Dendritic cell treated with granulocyte-macrophage colony-stimulating factor and Interleukin-4, amounts not matched to agents 40 ng/mL and 50 ng/mL, for 4 days (primary cell): ENCODE data around the gene PLEKHG5.
A peak's percentile ranks its signal among the peaks of the same experiment; 100 is the strongest.

Experiments used
- H3K27ac Mint-ChIP-seq: one replicate; pipeline ENCODE4 v1.8.0; 2022; ENCODE audit warnings: mild to moderate bottlenecking, mixed read lengths
- H3K27me3 Mint-ChIP-seq: one replicate; pipeline ENCODE4 v1.8.0; 2022; ENCODE audit warnings: mild to moderate bottlenecking, mixed read lengths
- H3K36me3 Mint-ChIP-seq: one replicate; pipeline ENCODE4 v1.8.0; 2022; ENCODE audit warnings: low read depth, mixed read lengths
- H3K4me1 Mint-ChIP-seq: one replicate; pipeline ENCODE4 v1.8.0; 2022; ENCODE audit warnings: low read depth, mixed read lengths
- H3K4me3 Mint-ChIP-seq: one replicate; pipeline ENCODE4 v1.8.0; 2022; ENCODE audit warnings: mild to moderate bottlenecking, moderate library complexity, mixed read lengths
- H3K9me3 Mint-ChIP-seq: one replicate; pipeline ENCODE4 v1.8.0; 2022; ENCODE audit warnings: mixed read lengths
- intact Hi-C: fragments of 100-400 bp; cut with micrococcal nuclease; formaldehyde crosslinking; loops from one replicate; pipeline ENCODE4 v1.15.0; 2022

Gene PLEKHG5

DNA sequence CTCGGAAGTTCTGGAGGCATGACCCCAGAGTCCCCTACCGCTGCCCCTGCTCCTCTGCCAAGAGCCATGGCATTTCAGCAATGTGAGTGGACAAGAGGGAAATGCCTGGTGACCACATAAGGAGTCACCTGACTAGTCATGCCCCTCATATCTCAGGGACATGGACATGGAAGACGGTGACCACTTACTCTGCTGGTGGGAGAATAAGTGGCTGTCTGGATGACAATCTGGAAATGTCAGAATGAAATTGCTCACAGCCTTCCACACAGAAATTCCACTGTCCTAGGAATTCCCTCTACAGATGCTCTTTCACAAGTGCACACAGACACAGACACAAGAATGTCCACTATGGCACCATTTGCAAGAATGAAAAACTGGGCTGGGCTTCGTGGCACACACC lies 24.3 kb upstream of the PLEKHG5 start:
- no peaks in the 10 kb centered on the region for H3K4me1 Mint-ChIP-seq
- intact Hi-C loops = no loop called here
- H3K36me3 Mint-ChIP-seq = peaks cover 2% of the 10 kb centered on the region
- no peak overlapping the region for H3K27ac Mint-ChIP-seq
- peaks cover 10% of the 10 kb centered on the region for H3K27me3 Mint-ChIP-seq
- H3K9me3 Mint-ChIP-seq = no peaks in the 10 kb centered on the region
- no peak overlapping the region for H3K4me3 Mint-ChIP-seq

DNA sequence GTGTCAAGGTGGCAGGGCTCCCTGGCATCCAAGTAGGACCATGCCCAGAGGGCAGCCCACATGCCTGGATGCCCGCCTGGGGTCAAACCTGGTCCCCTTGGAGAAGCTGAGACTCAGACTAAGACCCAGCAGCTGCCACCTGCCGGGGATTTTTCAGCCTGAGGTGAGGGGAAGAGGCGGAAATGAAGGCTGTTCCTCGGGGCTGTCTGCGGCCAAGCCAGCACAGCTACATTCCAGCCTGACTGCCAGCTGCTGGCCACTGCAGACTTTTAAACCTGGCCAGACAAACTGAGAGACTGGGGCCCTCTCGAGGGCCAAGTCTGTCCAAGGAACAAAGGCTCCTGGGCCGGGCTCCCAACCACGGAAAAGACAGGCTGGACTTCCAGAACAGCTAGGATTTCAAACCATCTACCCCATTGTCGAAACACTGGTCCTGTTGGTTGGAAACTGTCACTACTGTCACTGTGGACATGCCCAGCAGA lies 21.9 kb upstream of the PLEKHG5 start:
- Mint-ChIP-seq H3K27ac (no peak overlapping the region), H3K4me1 (peaks cover 22% of the 10 kb centered on the region), H3K9me3 (no peaks in the 10 kb centered on the region), H3K4me3 (no peak overlapping the region), H3K27me3 (peaks cover 14% of the 10 kb centered on the region), H3K36me3 (no peaks in the 10 kb centered on the region)
- intact Hi-C loops = no loop called here

DNA sequence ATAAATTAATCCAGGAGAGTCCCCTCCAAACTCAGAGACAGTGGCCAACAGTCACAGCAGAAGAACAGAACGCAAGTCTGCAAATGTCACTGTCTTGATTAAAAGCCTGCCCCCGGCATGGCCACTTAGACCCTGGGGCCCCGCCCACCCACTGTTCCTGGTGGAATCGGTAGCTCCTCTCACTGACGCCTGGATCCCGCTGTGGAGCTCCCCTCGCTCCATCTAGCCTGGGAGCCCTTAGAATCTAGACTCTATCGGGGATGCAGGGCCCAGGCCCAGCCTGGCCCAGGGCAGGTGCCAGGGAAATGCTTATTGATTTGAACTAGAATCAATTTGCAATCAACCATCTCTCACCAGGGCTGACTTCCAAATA lies 21.4 kb upstream of the PLEKHG5 start:
- Mint-ChIP-seq H3K4me3 (no peak overlapping the region), H3K4me1 (peaks cover 26% of the 10 kb centered on the region), H3K27me3 (peaks cover 14% of the 10 kb centered on the region), H3K27ac (no peak overlapping the region), H3K36me3 (no peaks in the 10 kb centered on the region), H3K9me3 (no peaks in the 10 kb centered on the region)
- intact Hi-C loops = no loop called here

DNA sequence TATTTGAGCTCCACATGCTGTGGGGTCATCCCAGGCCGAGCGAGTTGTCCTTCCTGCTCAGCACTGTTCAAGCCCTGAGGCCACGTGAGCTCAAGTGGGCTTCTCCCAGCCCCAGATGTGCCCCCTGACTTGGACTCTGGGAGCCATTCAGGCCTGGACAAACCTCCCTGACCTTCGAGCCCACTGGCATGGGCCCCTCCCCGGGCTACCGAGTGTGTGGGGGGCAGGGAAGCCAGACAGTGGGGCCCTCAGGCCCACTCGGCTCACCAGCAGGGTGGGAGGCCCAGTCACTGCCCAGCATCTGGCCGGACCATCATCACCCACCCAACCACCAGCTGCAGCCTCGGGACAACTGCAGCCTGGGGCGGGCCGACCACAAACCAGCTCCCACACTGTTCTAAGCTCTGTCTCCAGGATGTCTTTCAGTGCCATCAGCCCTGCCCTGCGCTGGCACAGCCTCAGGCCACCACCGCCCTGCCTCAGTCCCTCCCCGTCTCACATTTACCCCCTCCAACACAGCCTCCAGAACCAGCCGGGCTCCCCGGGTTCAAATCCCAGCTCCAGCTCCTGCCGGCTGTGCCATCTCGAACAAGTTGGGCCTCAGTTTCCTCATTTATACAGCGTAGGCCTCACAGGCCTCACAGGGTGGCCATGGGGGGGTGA lies 20.9 kb upstream of the PLEKHG5 start:
- Mint-ChIP-seq H3K27me3 (peaks cover 14% of the 10 kb centered on the region), H3K4me3 (no peak overlapping the region), H3K27ac (no peak overlapping the region), H3K4me1 (peaks cover 32% of the 10 kb centered on the region), H3K9me3 (no peaks in the 10 kb centered on the region), H3K36me3 (no peaks in the 10 kb centered on the region)
- intact Hi-C loops = no loop called here

DNA sequence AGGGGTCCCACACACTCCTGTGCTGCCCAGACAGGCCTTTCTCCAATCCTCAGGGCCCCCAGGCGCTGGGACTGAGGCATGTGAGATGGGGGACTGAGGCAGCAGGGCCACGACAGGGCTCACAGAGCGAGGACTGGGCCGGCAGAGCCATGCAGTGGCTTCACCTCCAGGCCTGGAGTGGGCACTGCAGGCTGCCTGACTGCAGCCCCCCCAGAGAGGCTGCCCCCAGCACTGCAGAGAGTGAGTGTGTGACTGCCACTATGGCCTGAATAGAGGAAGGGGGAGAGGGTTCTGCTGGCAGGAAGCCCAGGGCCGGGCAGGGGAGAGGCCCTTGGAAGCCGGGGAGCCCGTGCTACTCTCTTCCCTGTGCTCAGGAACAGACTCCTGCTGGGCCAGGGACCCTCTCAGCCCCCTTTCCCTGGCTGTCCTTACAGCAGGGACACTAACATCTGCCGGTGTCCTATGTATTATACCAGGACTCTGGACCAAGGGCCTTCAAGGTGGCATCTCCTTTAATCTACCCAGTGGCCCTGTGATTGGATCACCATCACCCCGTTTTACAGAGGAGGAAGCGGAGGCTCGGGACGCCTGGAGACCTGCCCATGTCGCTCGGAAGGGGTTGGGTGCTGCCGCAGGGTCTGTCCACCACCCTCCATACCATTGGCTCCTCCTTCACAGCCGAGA lies 20.2 kb upstream of the PLEKHG5 start:
- H3K27me3 Mint-ChIP-seq = peaks cover 14% of the 10 kb centered on the region
- intact Hi-C loops = no loop called here
- H3K9me3 Mint-ChIP-seq = no peaks in the 10 kb centered on the region
- no peaks in the 10 kb centered on the region for H3K36me3 Mint-ChIP-seq
- peaks cover 38% of the 10 kb centered on the region for H3K4me1 Mint-ChIP-seq
- H3K4me3 Mint-ChIP-seq = no peak overlapping the region
- no peak overlapping the region for H3K27ac Mint-ChIP-seq

DNA sequence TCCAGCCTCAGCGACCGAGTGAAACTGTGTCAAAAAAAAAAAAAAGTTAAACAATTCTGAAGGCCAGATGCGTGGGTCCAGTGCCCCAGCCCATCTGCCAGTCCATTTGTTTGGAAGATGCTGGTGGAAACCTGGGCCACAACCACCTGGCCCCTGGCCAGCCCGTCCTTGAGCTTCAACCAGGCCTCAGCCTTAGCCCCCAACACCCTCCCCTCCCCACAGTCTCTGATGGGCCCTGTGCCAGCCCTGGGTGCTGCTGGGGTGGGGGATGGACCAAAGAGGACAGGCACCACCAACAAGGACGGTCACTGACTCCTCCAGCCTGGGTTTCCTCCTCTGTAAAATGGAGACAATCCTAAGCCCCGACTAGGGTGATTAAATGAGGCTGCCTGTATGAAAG lies 19.6 kb upstream of the PLEKHG5 start:
- H3K9me3 Mint-ChIP-seq = no peaks in the 10 kb centered on the region

DNA sequence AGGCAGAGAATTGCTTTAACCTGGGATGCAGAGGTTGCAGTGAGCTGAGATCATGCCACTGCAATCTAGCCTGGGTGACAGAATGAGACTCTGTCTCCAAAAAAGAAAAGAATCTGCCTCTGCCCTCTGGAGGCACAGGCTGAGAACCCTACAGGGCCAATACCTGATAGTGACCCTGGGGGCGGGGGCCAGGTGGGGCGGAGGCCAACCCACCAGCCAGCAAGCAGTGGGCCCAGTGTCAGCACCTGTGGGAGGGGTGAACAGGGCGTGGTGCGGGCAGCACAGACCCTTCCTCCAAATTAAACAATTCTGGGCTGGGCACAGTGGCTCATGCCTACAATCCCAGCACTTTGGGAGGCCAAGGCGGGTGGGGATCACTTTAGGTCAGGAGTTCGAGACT lies 19.0 kb upstream of the PLEKHG5 start:
- Mint-ChIP-seq H3K27me3 (peaks cover 18% of the 10 kb centered on the region), H3K4me3 (no peak overlapping the region)

More for the DNA sequence above, 19.6 kb upstream of the PLEKHG5 start:
- Mint-ChIP-seq H3K4me1 (peaks cover 44% of the 10 kb centered on the region), H3K36me3 (no peaks in the 10 kb centered on the region), H3K4me3 (no peak overlapping the region), H3K27ac (no peak overlapping the region), H3K27me3 (peaks cover 14% of the 10 kb centered on the region)
- intact Hi-C loops = no loop called here

DNA sequence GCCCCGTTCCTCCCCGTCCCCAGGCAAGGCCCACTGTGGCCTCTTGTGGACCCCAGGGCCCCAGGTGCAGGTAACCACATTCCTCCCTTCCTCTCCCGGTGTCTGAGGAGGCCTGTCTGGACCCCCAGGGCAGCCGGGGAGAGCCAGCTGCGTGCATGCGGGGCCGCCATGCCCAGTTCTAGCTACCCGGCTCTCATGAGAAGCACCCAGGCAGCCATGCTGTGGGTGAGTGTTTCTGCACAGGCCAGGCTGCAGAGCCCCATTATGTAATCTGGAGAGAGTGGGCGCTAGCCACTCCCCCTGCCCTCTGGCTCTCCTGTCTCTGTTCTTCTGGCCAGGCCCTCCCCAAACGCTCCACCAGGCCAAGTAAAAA lies 18.4 kb upstream of the PLEKHG5 start:
- H3K27me3 Mint-ChIP-seq = peaks cover 22% of the 10 kb centered on the region
- H3K36me3 Mint-ChIP-seq = no peaks in the 10 kb centered on the region
- peaks cover 50% of the 10 kb centered on the region for H3K4me1 Mint-ChIP-seq
- intact Hi-C loops = no loop called here
- no peak overlapping the region for H3K4me3 Mint-ChIP-seq
- no peaks in the 10 kb centered on the region for H3K9me3 Mint-ChIP-seq
- peak overlapping the region; percentile 45 for H3K27ac Mint-ChIP-seq

More for the DNA sequence above, 19.0 kb upstream of the PLEKHG5 start:
- peaks cover 47% of the 10 kb centered on the region for H3K4me1 Mint-ChIP-seq
- no peaks in the 10 kb centered on the region for H3K36me3 Mint-ChIP-seq
- no peaks in the 10 kb centered on the region for H3K9me3 Mint-ChIP-seq
- intact Hi-C loops = no loop called here
- H3K27ac Mint-ChIP-seq = no peak overlapping the region

DNA sequence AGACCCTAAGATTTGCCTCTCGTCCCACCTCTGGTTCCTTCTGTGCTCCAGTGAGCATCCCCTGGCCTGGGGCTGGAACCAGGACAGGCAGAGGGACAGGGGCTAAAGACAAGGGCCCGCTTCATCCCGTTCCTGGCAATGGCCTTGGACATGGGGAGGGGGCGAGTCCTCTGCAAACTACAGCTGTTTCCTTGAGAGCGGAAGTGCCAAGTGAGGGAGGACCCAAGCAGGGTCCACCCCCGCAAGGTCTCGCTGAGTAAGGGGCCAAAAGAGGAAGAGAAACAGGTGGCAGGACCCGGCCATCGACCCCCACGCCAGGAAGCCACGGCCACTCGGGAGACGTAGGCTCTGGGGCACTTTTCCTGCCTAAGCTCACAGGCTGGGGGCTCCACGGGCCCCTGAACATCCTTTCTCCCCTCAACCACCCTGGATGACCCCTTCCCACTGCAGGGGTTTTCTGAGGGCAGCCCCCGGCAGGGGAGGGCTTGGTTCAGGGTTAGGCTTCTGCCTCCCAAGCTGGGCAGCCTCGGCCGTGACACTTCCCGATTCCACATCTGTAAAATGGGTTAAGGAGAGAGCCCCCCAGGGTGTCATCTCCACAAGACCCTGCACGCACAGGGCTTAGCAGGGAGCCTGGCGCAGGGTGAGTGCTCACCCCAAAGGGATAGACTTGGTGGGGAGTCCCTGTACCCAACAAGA lies 17.9 kb upstream of the PLEKHG5 start:
- H3K9me3 Mint-ChIP-seq = no peaks in the 10 kb centered on the region
- H3K27ac Mint-ChIP-seq = peak overlapping the region; percentile 45
- intact Hi-C loops = no loop called here
- H3K4me3 Mint-ChIP-seq = no peak overlapping the region
- H3K36me3 Mint-ChIP-seq = no peaks in the 10 kb centered on the region
- H3K4me1 Mint-ChIP-seq = peaks cover 55% of the 10 kb centered on the region
- peaks cover 27% of the 10 kb centered on the region for H3K27me3 Mint-ChIP-seq

DNA sequence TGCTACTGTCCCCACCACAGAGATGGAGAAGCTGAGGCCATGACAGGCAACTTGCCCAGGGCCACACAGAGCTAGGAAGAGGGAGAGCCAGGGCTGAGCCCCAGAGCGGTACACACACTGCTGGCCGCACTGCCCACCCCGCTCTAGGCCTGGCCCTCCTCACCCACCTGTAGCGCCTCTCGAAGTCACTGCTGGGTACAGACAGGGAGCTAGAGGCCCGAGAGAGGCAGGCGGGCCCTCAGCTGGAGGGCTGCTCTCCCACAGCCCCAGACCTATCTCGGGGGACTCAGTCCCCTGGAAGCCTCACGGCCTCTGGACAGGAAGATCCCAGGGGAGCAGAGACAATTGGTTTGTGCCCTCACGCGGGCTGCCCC lies 17.3 kb upstream of the PLEKHG5 start:
- no peak overlapping the region for H3K27ac Mint-ChIP-seq
- no peak overlapping the region for H3K4me3 Mint-ChIP-seq
- H3K27me3 Mint-ChIP-seq = peaks cover 28% of the 10 kb centered on the region
- no peaks in the 10 kb centered on the region for H3K36me3 Mint-ChIP-seq
- intact Hi-C loops = no loop called here
- H3K4me1 Mint-ChIP-seq = peaks cover 61% of the 10 kb centered on the region
- no peaks in the 10 kb centered on the region for H3K9me3 Mint-ChIP-seq

DNA sequence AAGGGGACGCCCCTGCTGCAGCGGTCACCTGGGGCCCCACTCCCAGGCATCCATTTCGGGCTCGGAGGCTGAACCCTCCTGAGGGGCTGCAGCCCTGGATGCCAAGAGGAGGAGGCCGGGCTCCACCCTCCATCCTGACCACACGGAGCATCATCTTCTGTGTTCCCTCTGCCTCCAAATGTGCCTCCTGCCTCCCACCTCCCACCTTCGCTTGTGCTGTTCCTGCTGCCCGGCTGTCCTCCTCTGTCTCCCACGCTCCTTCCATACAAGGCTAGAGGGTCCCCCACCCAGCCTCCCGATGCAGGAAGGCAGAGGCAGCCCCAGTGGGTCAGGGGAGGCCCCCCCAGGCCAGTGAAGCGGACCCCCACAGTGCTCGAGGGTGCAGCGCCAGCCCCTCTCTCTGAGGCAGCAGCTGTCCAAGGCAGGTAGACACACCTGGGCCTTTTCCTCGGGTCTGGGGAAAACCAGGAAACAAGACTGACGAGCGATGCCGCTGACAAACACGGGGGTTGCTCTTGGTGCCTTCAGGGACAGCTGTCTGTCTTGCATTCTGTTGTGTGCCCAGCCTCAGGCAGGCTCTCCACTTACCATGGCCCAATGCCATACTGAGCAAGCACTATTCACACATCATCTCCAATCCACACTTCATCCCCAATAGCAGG lies 16.8 kb upstream of the PLEKHG5 start:
- Mint-ChIP-seq H3K4me1 (peaks cover 64% of the 10 kb centered on the region), H3K27ac (no peak overlapping the region), H3K27me3 (peaks cover 27% of the 10 kb centered on the region), H3K36me3 (no peaks in the 10 kb centered on the region), H3K9me3 (no peaks in the 10 kb centered on the region), H3K4me3 (no peak overlapping the region)
- intact Hi-C loops = no loop called here

DNA sequence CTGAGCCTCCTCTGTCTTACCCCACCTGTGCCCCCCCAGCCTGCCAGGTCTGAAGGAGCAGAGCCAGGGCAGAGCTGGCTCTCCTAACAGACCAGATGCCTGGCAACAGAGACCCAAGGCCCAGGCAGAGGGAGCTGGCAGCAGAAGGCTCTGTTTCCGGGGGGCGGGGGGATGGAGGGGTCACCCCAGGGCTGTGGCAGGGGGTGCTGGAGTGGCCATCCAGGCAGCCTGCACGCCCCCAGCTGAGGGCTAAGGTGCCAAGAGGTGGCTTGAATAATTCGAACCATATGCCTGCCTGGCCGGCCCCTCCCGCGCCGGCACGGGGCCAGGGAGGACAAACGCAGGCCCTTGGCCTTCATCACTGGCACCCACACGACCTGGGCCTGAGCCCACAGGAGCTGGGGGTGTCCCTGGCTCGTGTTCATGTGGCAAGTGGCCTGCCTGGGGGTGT lies 16.0 kb upstream of the PLEKHG5 start:
- H3K4me3 Mint-ChIP-seq = no peak overlapping the region
- intact Hi-C loops = no loop called here
- H3K36me3 Mint-ChIP-seq = no peaks in the 10 kb centered on the region
- peaks cover 25% of the 10 kb centered on the region for H3K27me3 Mint-ChIP-seq
- H3K27ac Mint-ChIP-seq = peak overlapping the region; percentile 61
- H3K4me1 Mint-ChIP-seq = peaks cover 68% of the 10 kb centered on the region
- no peaks in the 10 kb centered on the region for H3K9me3 Mint-ChIP-seq

DNA sequence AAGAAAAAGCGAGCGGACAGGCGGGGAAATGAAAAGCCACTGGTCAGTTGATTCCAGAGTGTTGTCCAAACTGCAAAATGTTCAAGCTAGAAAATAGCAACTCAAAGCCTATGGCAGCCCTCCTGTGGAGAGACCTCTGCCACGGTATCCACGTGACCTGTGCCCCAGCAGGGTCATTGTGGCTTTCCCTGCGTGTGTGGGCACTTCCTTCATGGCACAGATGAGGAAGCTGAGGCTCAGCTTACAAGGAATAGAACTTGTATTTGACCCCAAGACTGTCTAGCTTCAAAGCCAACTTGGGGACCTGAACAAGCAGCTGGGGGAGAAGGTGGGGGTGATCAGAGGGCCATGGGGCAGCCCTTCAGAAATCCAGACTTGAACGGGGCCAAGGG lies 15.6 kb upstream of the PLEKHG5 start:
- Mint-ChIP-seq H3K27me3 (peaks cover 26% of the 10 kb centered on the region), H3K4me3 (peak overlapping the region; percentile 58), H3K27ac (peak overlapping the region; percentile 61), H3K36me3 (no peaks in the 10 kb centered on the region), H3K4me1 (peaks cover 72% of the 10 kb centered on the region), H3K9me3 (no peaks in the 10 kb centered on the region)
- intact Hi-C loops = no loop called here
